ENCODE measurements around the gene GFM1. TPM values are rescaled to one million over a fixed set of nuclear protein-coding genes. Genes with fewer than 3 reads are reported as not detected.

GFM1 gene
- 10 to 100 TPM; 40.9 to 61.6 TPM for total RNA-seq

DNA sequence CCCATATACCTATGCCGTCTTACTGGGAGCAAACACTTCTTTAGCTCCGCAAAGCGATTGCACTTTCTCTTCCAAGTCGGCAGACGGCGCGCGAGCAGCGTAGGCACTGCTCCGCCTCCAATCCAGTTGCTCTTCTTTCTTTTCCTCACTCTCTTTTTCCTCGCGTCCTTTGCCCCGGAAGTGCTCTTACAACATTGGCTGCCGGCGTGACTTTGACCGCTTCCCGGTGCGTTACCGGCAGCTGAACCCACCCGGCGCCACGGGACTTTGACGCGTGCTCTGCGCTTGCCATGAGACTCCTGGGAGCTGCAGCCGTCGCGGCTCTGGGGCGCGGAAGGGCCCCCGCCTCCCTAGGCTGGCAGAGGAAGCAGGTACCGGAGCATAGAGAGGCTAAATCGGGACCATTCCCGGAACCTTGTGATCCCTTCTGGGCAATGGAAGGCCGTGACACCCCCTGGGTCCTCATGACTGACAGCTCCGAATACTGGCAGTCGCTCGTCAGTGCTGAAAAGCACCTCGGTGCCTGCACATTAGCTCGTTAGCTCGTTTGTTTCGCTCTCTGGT lies at the start of gene GFM1:
Gene GFM1 (plus strand): TSS at position 183 of the 564 bp plus-strand sequence. CDS start 108 bp downstream, at position 291.
- intact Hi-C loops (cut with DNase I) = loop anchor here (5.0 kb wide), 1 partner anchor 102 kb away; no protein-coding TSS in a partner anchor
- Histone ChIP-seq H3K4me1 (no peaks in the 10 kb centered on the region), H3K36me3 (no peaks in the 10 kb centered on the region), H3K9me3 (no peaks in the 10 kb centered on the region), H3K4me3 (peak within 1 kb of the TSS; percentile 60), H3K27ac (peak within 1 kb of the TSS; percentile 47), H3K27me3 (no peaks in the 10 kb centered on the region), H3K9ac (ENCODE audit: low read depth in 2 of 2, low read length in 2 of 2) (peak within 1 kb of the TSS; percentile 64 to 92)
- peak; percentile 94 for DNase-seq
- TF ChIP-seq, protein P1, sequence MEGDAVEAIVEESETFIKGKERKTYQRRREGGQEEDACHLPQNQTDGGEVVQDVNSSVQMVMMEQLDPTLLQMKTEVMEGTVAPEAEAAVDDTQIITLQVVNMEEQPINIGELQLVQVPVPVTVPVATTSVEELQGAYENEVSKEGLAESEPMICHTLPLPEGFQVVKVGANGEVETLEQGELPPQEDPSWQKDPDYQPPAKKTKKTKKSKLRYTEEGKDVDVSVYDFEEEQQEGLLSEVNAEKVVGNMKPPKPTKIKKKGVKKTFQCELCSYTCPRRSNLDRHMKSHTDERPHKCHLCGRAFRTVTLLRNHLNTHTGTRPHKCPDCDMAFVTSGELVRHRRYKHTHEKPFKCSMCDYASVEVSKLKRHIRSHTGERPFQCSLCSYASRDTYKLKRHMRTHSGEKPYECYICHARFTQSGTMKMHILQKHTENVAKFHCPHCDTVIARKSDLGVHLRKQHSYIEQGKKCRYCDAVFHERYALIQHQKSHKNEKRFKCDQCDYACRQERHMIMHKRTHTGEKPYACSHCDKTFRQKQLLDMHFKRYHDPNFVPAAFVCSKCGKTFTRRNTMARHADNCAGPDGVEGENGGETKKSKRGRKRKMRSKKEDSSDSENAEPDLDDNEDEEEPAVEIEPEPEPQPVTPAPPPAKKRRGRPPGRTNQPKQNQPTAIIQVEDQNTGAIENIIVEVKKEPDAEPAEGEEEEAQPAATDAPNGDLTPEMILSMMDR (IDR thresholded peaks at IDR 0.05) = peak; percentile 78

DNA sequence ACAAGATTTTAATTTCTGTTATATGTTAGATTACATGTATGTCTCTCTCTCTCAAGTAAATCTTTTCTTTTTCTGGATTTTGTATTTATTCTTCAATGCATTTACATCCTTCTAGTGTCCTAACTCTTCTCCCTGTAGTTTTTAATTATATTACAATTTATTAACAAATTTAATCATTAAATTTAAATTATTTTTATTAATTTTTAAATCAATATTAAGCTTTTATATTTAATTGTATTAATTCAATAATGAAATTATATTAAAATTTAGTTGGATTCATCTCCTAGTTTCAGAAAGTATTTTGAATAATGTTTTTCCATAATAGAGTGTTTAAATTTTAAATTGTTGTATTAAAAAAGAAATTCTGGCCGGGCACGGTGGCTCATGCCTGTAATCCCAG lies 43.5 kb upstream of the GFM1 start:
- DNase-seq = no peak
- intact Hi-C loops (cut with DNase I) = no loop called here

DNA sequence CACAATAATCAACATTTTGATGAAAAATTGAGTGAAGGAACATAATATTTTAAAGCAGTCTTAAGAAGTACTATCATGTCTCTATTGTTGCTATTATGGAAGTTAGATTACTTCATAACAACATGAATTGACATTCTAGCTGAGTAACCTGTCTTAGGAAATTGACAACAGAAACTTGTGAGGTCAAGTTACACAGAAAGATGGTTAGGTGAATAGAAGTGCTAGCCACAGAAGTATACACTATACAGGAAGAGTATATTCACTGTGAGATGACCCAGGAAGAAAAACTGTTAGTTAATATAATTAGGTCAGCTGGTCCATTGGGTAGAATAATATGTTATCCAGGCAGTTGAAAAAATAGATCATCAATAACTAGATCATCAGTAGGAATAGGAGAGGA lies 42.1 kb upstream of the GFM1 start:
- no peaks in the 10 kb centered on the region for H3K9me3 ChIP-seq
- TF ChIP-seq, protein P1 (IDR thresholded peaks at IDR 0.05) = no peak
- no peaks in the 10 kb centered on the region for H3K27me3 ChIP-seq
- intact Hi-C loops (cut with DNase I) = no loop called here
- no peak overlapping the region for H3K4me3 ChIP-seq
- H3K36me3 ChIP-seq = no peaks in the 10 kb centered on the region
- no peak overlapping the region for H3K27ac ChIP-seq
- DNase-seq = no peak
- no peaks in the 10 kb centered on the region for H3K4me1 ChIP-seq
- H3K9ac ChIP-seq (ENCODE audit: low read depth in 2 of 2, low read length in 2 of 2) = no peak overlapping the region

More for the DNA sequence above, 43.5 kb upstream of the GFM1 start:
- no peak overlapping the region for H3K9ac ChIP-seq (ENCODE audit: low read depth in 2 of 2, low read length in 2 of 2)
- H3K4me1 ChIP-seq = no peaks in the 10 kb centered on the region
- no peaks in the 10 kb centered on the region for H3K36me3 ChIP-seq
- H3K27ac ChIP-seq = no peak overlapping the region
- TF ChIP-seq, protein P1 (IDR thresholded peaks at IDR 0.05) = no peak
- no peak overlapping the region for H3K4me3 ChIP-seq
- no peaks in the 10 kb centered on the region for H3K27me3 ChIP-seq
- no peaks in the 10 kb centered on the region for H3K9me3 ChIP-seq

DNA sequence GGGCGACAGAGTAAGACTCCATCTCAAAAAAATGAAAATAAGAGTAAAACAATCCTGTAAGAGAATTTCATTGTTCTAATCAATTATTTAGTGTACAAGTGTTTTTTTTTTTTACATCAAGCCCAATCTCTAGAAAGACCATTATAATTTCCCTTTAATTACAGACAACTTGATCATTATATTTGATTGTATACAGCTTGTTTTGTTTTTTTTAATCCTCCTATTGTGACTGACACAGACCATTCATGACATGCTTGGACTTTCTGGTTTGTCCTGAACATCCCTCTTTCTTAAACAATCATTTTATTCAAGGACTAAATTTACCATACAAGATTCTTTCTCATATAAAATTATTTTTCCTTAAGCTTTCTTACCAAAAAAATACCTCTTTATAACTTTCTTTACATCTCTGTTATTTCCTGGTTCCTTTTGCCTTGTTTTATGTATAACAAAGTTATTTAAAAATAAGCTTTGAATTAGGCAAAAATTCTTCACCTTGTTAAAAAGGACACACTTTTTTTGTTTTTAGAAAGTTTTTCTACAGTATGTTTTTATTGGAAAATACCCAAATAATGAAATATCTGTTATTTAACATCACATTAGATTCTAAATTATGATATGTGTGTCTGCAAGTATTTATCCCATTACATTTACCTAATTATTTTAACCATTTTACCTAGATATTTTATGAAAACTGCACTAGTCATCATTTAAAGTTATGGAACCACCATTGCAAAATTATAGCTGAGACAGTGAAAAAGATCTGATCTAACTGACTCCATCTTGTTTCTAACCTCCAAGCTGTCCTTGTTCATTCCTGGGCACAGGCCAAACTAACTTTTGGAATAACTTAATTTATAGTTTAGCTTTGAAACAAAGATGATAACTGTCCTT lies 26.1 kb upstream of the GFM1 start:
- H3K27ac ChIP-seq = no peak overlapping the region
- H3K4me3 ChIP-seq = no peak overlapping the region
- no peak for DNase-seq
- H3K4me1 ChIP-seq = no peaks in the 10 kb centered on the region
- H3K27me3 ChIP-seq = no peaks in the 10 kb centered on the region
- intact Hi-C loops (cut with DNase I) = no loop called here
- no peak overlapping the region for H3K9ac ChIP-seq (ENCODE audit: low read depth in 2 of 2, low read length in 2 of 2)
- H3K36me3 ChIP-seq = no peaks in the 10 kb centered on the region
- no peaks in the 10 kb centered on the region for H3K9me3 ChIP-seq
- TF ChIP-seq, protein P1 (IDR thresholded peaks at IDR 0.05) = no peak

DNA sequence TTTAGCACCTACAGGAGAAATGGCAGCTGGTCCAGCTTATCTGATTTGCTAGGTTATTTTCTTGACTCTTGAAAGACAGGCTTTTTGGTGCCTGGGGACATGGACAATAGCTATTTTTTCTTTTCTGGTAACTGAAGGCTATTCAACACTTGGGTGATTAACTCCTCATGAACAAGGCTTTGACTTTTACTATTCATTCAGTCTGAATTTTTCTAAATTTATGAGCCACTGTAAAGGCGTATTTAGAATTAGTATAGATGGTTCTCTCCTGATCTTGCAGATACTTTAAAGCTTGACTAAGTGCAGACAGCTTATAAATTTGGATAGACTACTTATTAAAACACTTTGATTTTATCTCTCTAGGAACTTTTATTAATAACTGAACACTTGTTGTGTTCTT lies 18.4 kb upstream of the GFM1 start:
- Histone ChIP-seq H3K4me1 (no peaks in the 10 kb centered on the region), H3K27ac (no peak overlapping the region), H3K9me3 (no peaks in the 10 kb centered on the region), H3K9ac (ENCODE audit: low read depth in 2 of 2, low read length in 2 of 2) (no peak overlapping the region), H3K36me3 (no peaks in the 10 kb centered on the region), H3K27me3 (no peaks in the 10 kb centered on the region), H3K4me3 (no peak overlapping the region)
- intact Hi-C loops (cut with DNase I) = no loop called here
- TF ChIP-seq, protein P1 (IDR thresholded peaks at IDR 0.05) = no peak
- no peak for DNase-seq
